Trophoblast cell (in vitro differentiated cells and primary cell): Measurements from ENCODE around the gene SOCS7.
A peak's percentile ranks its signal among the peaks of the same experiment; 100 is the strongest.

Experiments
- DNase-seq, 2 donors: peaks; one replicate each; pipeline ENCODE4 v3.0.0-alpha.2; 2016
- H2AFZ ChIP-seq: 2 replicates; pipeline ENCODE4 v1.6.1; 2013; ENCODE audit warnings: low read length, moderate library complexity, mild to moderate bottlenecking; ENCODE audit not compliant: insufficient read depth, poor library complexity
- H2AK5ac ChIP-seq: 2 replicates; pipeline ENCODE4 v1.6.1; 2013; ENCODE audit warnings: mild to moderate bottlenecking, low read length
- H2BK120ac ChIP-seq: 2 replicates; pipeline ENCODE4 v1.6.1; 2013; ENCODE audit warnings: low read length, mild to moderate bottlenecking, moderate library complexity; ENCODE audit not compliant: insufficient read depth, poor library complexity
- H2BK12ac ChIP-seq: 2 replicates; pipeline ENCODE4 v1.6.1; 2013; ENCODE audit warnings: mild to moderate bottlenecking, low read length, moderate library complexity
- H2BK5ac ChIP-seq: 2 replicates; pipeline ENCODE4 v1.6.1; 2013; ENCODE audit warnings: low read length, low read depth, moderate library complexity, mild to moderate bottlenecking; ENCODE audit not compliant: poor library complexity
- H3K14ac ChIP-seq: 2 replicates; pipeline ENCODE4 v1.6.1; 2013; ENCODE audit warnings: mild to moderate bottlenecking, low read length
- H3K18ac ChIP-seq: 2 replicates; pipeline ENCODE4 v1.6.1; 2013; ENCODE audit warnings: mild to moderate bottlenecking, low read length
- H3K23ac ChIP-seq: 2 replicates; pipeline ENCODE4 v1.6.1; 2013; ENCODE audit warnings: low read length
- H3K27ac ChIP-seq: 2 replicates; pipeline ENCODE4 v1.5.1; 2013; ENCODE audit warnings: low read depth, mild to moderate bottlenecking, inconsistent platforms, low read length, moderate library complexity
- H3K27me3 ChIP-seq: 2 replicates; pipeline ENCODE4 v1.6.1; 2013; ENCODE audit warnings: inconsistent platforms, mild to moderate bottlenecking, low read length, moderate library complexity; ENCODE audit not compliant: insufficient read depth
- H3K36me3 ChIP-seq, 2 experiments: 1 replicate in 1 of 2; 2 replicates in 1 of 2; pipeline ENCODE4 v1.6.1; 2013; ENCODE audit warnings: low read length in 2 of 2, mild to moderate bottlenecking in 2 of 2, moderate library complexity in 1 of 2; ENCODE audit not compliant: insufficient read depth in 2 of 2, control insufficient read depth in 1 of 2
- H3K4ac ChIP-seq: 2 replicates; pipeline ENCODE4 v1.6.1; 2013; ENCODE audit warnings: low read depth, mild to moderate bottlenecking, low read length, moderate library complexity
- H3K4me1 ChIP-seq, 2 experiments: 1 replicate in 1 of 2; 2 replicates in 1 of 2; pipeline ENCODE4 v1.6.1; 2013; ENCODE audit warnings: low read length in 2 of 2, mild to moderate bottlenecking in 2 of 2, moderate library complexity in 1 of 2; ENCODE audit not compliant: insufficient read depth in 2 of 2, control insufficient read depth in 1 of 2
- H3K4me2 ChIP-seq: 2 replicates; pipeline ENCODE4 v1.6.1; 2013; ENCODE audit warnings: inconsistent platforms, mild to moderate bottlenecking, low read length, moderate library complexity
- H3K4me3 ChIP-seq: 2 replicates; pipeline ENCODE4 v1.5.1; 2013; ENCODE audit warnings: mild to moderate bottlenecking, low read depth, low read length, inconsistent platforms
- H3K79me1 ChIP-seq: one replicate; pipeline ENCODE4 v1.6.1; 2013; ENCODE audit warnings: low read length
- H3K79me2 ChIP-seq: 2 replicates; pipeline ENCODE4 v1.6.1; 2013; ENCODE audit warnings: low read length, mild to moderate bottlenecking; ENCODE audit not compliant: control insufficient read depth, insufficient read depth, poor library complexity
- H3K9ac ChIP-seq: 2 replicates; pipeline ENCODE4 v1.6.1; 2013; ENCODE audit warnings: mild to moderate bottlenecking, low read length
- H3K9me3 ChIP-seq: 2 replicates; pipeline ENCODE4 v1.6.1; 2013; ENCODE audit warnings: low read depth, mild to moderate bottlenecking, control low read depth, inconsistent platforms, low read length; ENCODE audit not compliant: insufficient read depth
- H4K12ac ChIP-seq: 2 replicates; pipeline ENCODE4 v1.6.1; 2013; ENCODE audit warnings: low read depth, mild to moderate bottlenecking, low read length, moderate library complexity
- H4K8ac ChIP-seq: 2 replicates; pipeline ENCODE4 v1.6.1; 2013; ENCODE audit warnings: low read depth, mild to moderate bottlenecking, low read length, moderate library complexity
- H4K91ac ChIP-seq: one replicate; pipeline ENCODE4 v1.6.1; 2013; ENCODE audit warnings: low read depth, mild to moderate bottlenecking, low read length, moderate library complexity
- WGBS: extraction: QIAGEN DNeasy Blood & Tissue Kit; methylation state at CpG from one replicate; pipeline ENCODE4 v1.1.7; 2013; ENCODE audit warnings: missing lambda C conversion rate; ENCODE audit not compliant: insufficient read length, insufficient coverage; ENCODE audit errors: extremely low coverage; 5-methylcytosine and 5-hydroxymethylcytosine counted together

SOCS7 gene

DNA sequence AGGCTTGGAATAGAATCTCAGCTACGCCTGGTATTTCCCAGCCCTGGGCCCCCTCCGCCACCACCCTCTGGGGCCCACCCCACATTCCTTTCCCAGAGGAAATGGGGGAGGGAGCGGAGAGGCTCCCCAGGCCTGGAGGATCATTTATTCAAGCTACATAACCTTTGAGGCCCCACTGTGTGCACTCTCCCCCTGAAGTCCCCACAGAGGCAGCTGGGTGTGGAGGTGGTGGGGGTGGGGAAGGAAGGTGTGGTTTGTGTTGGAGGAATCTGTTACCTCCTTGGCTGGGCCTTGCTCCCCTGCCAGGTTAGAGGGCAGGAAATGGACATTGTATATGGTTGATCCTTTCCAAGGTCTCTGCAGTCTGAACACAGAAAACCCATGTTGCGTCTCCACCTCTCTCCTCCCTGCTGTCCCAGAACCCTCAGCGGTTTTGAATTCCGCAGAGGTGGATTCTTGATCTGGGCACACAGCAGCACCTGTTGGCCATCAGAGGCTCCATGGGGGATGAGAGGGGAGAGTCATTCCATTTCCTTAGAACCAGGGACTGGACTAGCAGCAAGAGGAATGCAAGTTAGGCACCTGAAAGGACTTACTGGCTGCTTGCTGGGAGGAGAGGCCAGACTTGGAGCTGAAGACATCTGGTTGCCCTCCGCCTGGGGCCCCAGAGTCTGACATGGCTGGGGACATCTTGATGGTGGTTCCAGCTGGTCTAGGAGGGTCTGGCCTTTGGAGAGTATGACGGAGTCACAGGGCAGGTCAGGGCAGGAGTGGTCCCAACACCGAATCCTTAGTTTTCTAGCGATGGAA is 99.6 kb downstream of the SOCS7 start:
- no peaks in the 10 kb centered on the region for H3K27me3 ChIP-seq
- H3K4me1 ChIP-seq, result peaks cover 57 to 67% of the 10 kb centered on the region in 2 experiments
- H2BK120ac ChIP-seq, result peak overlapping the region; percentile 98
- peak overlapping the region; percentile 98 for H4K91ac ChIP-seq
- peak overlapping the region; percentile 93 for H2BK5ac ChIP-seq
- no peak overlapping the region for H3K4me3 ChIP-seq
- H3K79me2 ChIP-seq, result peaks cover 12% of the 10 kb centered on the region
- peak; percentile 50 to 64 for DNase-seq
- no CpG with 5 or more reads among the region's 10 CpGs for WGBS
- H4K8ac ChIP-seq, result peak overlapping the region; percentile 83
- H3K23ac ChIP-seq, result no peak overlapping the region
- peak overlapping the region; percentile 88 for H2AK5ac ChIP-seq
- peaks cover 4% of the 10 kb centered on the region for H3K9me3 ChIP-seq
- H3K18ac ChIP-seq, result peak overlapping the region; percentile 89
- peaks cover 42% of the 10 kb centered on the region for H3K79me1 ChIP-seq
- H3K4me2 ChIP-seq, result peak overlapping the region; percentile 39
- H3K27ac ChIP-seq, result peak overlapping the region; percentile 89
- peak overlapping the region; percentile 56 for H2AFZ ChIP-seq
- peak overlapping the region; percentile 92 for H3K14ac ChIP-seq
- H3K36me3 ChIP-seq, result no peaks in the 10 kb centered on the region
- no peak overlapping the region for H3K9ac ChIP-seq
- peak overlapping the region; percentile 86 for H4K12ac ChIP-seq
- peak overlapping the region; percentile 94 for H2BK12ac ChIP-seq
- peak overlapping the region; percentile 77 for H3K4ac ChIP-seq

DNA sequence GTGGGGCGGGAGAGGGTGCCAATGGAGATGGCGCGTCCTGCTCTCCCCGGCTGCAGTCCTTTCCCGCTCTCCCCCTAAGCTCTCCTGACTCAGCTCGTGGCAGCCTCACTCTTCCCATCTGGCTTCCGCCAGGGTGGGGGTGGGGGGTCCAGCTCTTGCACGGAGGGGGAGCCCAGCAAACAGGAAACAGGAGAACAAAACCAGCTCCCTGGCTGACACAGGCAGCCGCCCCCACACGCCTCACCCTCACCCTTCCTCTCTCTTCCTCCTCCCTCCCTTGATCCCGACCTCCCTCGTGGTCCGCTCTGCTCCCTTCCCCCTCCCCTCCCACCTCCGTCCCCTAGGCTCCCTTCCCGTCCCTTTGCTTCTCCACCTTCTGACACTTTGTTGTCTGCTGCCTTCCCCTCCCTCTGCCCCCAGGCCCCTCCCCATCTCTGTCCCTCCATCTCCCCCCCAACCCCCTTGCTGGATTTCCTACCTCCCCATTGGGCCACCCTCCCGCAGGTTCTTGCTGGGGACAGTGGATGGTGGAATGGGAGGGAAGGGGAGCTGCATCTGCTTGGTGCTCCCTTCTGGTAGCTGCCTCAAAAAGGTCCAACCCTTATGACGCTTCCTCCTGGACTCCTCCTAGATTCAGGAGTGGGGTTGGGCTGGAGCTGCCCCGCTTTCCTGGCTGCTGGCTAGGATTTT is 100.3 kb downstream of the SOCS7 start:
- H4K91ac ChIP-seq, result peak overlapping the region; percentile 98
- WGBS, result no CpG with 5 or more reads among the region's 18 CpGs
- H3K4me2 ChIP-seq, result peak overlapping the region; percentile 39
- peak overlapping the region; percentile 83 for H4K8ac ChIP-seq
- peak overlapping the region; percentile 94 for H2BK12ac ChIP-seq
- no peak overlapping the region for H3K9ac ChIP-seq
- peaks cover 14% of the 10 kb centered on the region for H3K79me2 ChIP-seq
- DNase-seq, result no peak
- peak overlapping the region; percentile 88 for H2AK5ac ChIP-seq
- peak overlapping the region; percentile 89 for H3K27ac ChIP-seq
- no peak overlapping the region for H3K23ac ChIP-seq
- peaks cover 42% of the 10 kb centered on the region for H3K79me1 ChIP-seq
- no peaks in the 10 kb centered on the region for H3K36me3 ChIP-seq
- H3K4me3 ChIP-seq, result no peak overlapping the region
- H3K14ac ChIP-seq, result peak overlapping the region; percentile 92
- H2BK5ac ChIP-seq, result peak overlapping the region; percentile 93
- H3K4me1 ChIP-seq, result peaks cover 61 to 71% of the 10 kb centered on the region in 2 experiments
- H2AFZ ChIP-seq, result peak overlapping the region; percentile 56
- H3K9me3 ChIP-seq, result peaks cover 4% of the 10 kb centered on the region
- peak overlapping the region; percentile 89 for H3K18ac ChIP-seq
- H2BK120ac ChIP-seq, result peak overlapping the region; percentile 98
- H3K4ac ChIP-seq, result peak overlapping the region; percentile 77
- H4K12ac ChIP-seq, result peak overlapping the region; percentile 86
- H3K27me3 ChIP-seq, result no peaks in the 10 kb centered on the region

DNA sequence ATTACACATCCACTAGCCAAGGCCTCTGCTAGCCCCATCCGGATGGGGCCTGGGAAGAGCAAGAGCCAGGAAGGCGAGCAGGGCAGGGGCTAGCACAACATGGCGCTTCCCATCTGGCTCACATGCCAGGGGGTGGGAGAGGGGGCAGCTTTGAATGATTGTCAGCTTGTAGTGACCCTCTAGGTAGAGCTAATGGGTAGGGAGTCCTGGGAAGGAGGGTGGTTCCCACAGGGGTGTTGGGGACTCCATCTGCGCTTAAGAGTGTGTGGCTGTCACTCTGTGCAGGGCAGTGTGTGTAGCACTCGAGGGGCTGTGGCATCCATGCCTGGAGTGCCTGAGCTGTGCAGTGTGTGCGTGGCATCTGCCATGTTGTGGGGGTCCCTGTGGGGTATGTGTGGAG is 101.1 kb downstream of the SOCS7 start:
- Histone ChIP-seq H2AK5ac (peak overlapping the region; percentile 6), H4K8ac (no peak overlapping the region), H3K23ac (no peak overlapping the region), H3K27ac (no peak overlapping the region), H3K79me1 (peaks cover 42% of the 10 kb centered on the region), H3K4me1 (peaks cover 61 to 71% of the 10 kb centered on the region in 2 experiments), H4K91ac (peak overlapping the region; percentile 98), H2AFZ (no peak overlapping the region), H4K12ac (no peak overlapping the region), H3K9me3 (peaks cover 4% of the 10 kb centered on the region), H3K14ac (no peak overlapping the region), H3K4ac (no peak overlapping the region), H3K9ac (no peak overlapping the region), H3K4me3 (peak overlapping the region; percentile 69), H2BK12ac (peak overlapping the region; percentile 4), H2BK5ac (no peak overlapping the region), H3K79me2 (peaks cover 14% of the 10 kb centered on the region), H2BK120ac (peak overlapping the region; percentile 69), H3K18ac (no peak overlapping the region), H3K4me2 (peak overlapping the region; percentile 73), H3K27me3 (no peaks in the 10 kb centered on the region), H3K36me3 (no peaks in the 10 kb centered on the region)
- DNase-seq, result no peak
- WGBS, result no CpG with 5 or more reads among the region's 6 CpGs

DNA sequence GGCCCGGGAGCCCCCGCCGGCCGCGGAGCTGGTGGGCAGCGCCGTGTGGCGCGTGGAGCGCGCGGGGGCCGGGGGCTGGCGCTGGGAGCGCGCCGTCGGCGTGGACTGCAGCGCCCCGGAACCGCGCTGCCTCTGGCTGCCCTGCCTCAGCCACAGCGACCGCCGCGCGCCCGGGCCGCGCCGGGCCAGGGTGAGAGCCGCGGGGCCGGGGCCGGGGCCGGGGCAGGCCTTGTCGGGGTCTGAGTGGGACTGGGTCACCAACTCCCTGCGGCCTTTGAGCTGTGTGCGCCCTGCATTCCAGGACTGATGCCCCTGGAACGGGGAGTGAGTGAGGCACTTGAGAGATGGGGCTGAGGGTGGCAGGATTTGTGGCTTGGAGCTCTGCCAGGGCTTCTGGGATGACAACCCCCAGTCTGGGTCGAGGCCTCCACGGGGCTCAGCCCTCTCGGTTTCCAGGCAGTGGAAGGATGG is 102.3 kb downstream of the SOCS7 start:
- H2BK120ac ChIP-seq, result peak overlapping the region; percentile 37
- H3K79me2 ChIP-seq, result peaks cover 14% of the 10 kb centered on the region
- peak overlapping the region; percentile 32 for H4K12ac ChIP-seq
- H2BK12ac ChIP-seq, result peak overlapping the region; percentile 26
- H3K14ac ChIP-seq, result peak overlapping the region; percentile 67
- peak overlapping the region; percentile 6 for H2AK5ac ChIP-seq
- peak overlapping the region; percentile 48 for H3K18ac ChIP-seq
- H3K23ac ChIP-seq, result no peak overlapping the region
- H2BK5ac ChIP-seq, result peak overlapping the region; percentile 24
- no CpG with 5 or more reads among the region's 44 CpGs for WGBS
- H3K4me1 ChIP-seq, result peaks cover 59 to 66% of the 10 kb centered on the region in 2 experiments
- DNase-seq, result no peak
- peak overlapping the region; percentile 73 for H3K4me2 ChIP-seq
- peak overlapping the region; percentile 64 for H3K4me3 ChIP-seq
- H3K36me3 ChIP-seq, result peaks cover 11 to 12% of the 10 kb centered on the region in 2 experiments
- peaks cover 41% of the 10 kb centered on the region for H3K79me1 ChIP-seq
- H4K91ac ChIP-seq, result peak overlapping the region; percentile 68
- no peaks in the 10 kb centered on the region for H3K27me3 ChIP-seq
- H3K4ac ChIP-seq, result peak overlapping the region; percentile 23
- peak overlapping the region; percentile 10 for H3K27ac ChIP-seq
- H3K9me3 ChIP-seq, result peaks cover 4% of the 10 kb centered on the region
- no peak overlapping the region for H2AFZ ChIP-seq
- H4K8ac ChIP-seq, result peak overlapping the region; percentile 56
- peak overlapping the region; percentile 52 for H3K9ac ChIP-seq
